ENCODE data around the gene MTUS2.
"Not testable (repeated sequence)": the region's sequence is repeated elsewhere in the genome, so short reads cannot be mapped to it uniquely, and the experiment has no call there.

MTUS2 gene

DNA sequence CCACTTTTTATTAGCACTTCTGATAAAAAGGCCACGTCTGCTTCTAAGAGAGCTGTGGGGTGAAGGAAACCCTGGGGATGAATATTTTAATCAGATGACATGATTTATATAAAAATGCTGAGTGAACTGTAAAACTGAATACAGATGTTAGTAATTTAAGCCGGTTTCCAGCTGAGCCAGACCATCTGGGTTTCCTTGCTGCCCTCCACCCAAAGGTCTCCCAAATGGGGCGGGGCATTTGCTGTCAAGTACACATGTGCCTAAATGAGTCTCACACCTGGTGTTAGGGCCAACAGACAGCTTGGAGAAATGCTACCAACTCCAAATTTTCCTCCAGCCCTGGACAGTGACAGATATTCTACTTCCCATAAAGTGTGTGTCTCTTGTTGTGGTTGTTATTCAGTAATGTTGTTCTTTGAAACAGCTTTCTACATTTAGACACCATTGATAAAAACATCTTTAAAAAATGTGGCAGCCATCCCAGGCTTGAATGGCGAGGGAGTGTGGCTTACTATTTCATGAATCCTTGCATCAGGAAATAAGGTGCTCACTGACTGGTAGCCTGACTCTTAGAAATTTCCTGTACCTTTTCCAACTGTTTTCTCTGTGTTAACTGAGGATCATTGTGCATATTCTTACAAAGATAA, 350.4 kb downstream of the MTUS2 start:
- no peak for DNase-seq

DNA sequence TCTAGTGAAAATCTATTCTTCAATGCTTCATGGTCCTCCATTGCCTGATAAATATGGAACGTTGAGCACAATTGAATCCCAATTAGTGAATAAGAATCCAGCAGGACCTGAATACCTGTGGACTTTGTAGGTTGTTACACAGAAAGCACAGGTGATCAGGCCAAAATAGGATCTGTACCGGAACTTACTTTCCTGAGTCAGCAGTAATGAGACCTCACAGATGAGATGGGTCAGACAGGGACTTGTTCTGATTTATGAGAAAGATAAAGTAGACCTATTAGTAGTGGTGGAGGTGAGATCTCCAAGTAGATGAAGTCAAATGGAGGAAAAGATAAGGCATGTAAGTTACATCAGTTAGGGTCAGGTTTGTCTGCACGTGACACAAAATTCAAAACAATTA, 351.1 kb downstream of the MTUS2 start:
- no peak for DNase-seq

DNA sequence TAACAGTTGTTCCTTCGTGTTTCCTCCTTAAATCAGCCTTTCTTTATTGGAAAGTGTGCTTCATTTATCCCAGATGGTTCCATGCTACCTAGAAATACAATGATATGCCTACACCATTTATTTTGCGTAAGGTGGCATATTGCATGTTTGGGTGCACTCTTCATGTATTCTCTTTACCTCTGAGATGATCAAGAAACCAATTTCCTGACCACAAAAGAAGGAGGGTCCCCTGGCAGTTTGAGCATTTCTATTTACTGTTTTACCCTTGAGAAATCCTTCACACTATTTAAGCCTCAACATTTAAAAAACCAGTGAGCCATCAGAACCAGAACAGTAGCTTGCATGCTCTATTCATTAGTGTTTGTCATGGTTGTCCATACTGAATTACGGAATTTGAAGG, 354.0 kb downstream of the MTUS2 start:
- DNase-seq: no peak

DNA sequence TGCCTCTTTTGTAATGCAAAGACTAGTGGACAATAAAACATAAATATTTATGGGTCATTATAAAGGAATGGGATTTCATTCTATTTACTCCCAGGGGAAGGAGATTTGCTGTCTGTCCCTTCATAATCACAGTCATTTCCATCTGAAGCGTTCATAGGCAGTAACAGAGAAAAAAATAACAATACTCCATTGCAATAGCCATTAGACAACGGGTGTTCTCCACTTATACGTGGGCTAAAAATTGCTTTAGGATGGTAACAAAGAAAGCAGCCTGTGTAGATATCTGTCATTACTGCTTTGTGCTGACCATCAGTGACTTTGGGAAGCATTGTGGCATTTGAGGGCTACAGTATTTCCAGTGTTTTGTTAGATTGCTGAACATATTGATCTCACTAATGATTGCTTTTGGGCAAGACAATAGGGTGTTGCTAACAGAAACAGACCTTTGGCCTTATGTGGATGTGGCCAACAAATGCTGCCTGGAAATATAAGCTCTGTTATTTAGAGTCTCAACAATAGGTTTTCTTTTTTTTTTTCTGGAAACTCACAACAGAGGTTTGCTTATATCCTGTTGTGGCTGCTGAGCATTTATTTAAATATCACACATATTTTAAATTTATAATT, 355.2 kb downstream of the MTUS2 start:
- DNase-seq: no peak

DNA sequence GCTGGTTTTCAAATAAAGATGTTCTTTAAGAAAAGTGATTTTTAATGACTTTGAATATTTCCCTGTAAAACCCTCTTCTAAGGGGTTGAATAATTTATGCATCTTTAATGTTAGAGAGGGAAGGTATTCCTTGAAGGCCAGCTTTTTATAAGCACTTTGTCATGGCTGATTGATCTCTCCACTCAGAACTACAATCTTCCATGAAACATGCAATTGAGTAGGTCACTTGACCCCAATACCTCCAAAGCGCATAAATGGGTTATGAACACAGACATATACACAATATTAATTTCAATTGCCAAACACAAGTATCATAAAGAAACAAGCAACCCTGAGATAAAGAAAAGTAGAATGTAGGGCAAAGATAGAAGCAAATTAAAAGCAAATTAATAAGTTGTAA, 359.9 kb downstream of the MTUS2 start:
- no peak for DNase-seq

DNA sequence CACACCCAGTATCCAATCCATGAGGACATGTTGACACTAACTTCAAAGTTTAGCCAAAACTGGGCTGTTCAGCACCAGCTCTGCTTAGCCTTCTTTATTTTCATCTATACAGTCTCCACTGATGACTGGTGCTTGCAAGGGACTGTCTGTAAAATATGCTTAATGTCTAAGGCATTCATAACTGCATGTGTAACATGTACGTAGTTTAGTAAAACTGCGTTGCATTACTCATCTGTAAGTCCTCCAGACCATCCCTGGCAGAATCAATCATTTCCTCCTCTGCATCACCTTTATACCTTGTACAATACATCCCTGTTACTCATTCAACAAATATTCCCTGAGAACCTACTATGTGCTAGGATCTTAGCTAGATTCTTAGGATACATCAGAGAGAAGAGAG, 362.1 kb downstream of the MTUS2 start:
- DNase-seq: no peak

DNA sequence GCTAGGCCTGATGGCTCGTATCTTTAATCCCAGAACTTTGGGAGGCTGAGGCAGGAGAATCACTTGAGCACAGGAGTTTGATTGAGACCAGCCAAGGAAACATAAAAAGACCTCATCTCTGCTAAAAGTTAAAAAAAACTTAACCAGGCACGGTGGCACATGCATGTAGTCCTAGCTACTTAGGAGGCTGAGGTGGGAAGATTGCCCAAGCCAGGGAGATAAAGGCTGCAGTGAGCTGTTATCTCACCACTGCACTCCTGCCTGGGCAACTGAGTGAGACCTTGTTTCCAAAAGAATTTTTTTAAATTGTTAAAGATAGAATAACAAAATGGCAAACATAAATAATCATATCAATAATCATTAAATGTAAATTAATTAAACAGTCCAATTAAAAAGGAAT, 365.8 kb downstream of the MTUS2 start:
- DNase-seq: no peak

DNA sequence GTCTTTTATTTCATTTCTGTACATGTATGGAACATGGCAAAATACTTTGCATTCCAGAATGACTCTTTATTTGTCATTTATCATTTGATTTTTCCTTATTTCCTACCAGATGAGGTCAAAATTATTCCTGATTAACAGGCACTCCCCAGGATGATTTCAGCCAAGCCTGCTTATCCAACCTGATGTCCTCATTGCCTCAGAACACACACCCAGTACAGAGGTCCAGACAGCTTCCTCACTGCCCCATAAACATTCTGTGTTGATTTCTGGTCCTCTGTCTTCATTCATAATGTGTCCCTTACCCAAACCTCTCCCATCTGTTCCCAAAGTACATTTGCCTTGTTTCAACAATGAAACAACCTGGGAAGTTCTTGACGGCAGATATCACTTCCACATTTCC, 367.4 kb downstream of the MTUS2 start:
- DNase-seq: no peak

DNA sequence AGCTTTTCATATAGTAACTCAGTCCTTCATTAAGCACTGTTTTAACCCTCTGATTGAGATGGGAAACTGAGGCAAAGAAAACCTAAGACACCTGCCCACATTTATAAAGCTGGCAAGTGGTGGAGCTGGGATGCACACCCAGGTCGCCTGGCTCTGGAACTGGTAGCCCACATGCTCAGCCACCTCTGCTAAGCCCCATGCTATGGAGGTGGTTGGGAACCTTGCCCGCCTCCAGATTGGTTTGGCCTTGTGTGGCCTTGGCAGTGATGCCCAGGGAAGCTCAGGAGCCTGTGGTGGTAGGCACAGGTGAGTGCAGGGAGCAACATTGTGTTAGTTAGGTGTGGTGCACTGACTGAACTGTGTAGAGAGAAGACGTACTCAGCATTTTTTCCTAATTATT, 370.2 kb downstream of the MTUS2 start:
- no peak for DNase-seq

DNA sequence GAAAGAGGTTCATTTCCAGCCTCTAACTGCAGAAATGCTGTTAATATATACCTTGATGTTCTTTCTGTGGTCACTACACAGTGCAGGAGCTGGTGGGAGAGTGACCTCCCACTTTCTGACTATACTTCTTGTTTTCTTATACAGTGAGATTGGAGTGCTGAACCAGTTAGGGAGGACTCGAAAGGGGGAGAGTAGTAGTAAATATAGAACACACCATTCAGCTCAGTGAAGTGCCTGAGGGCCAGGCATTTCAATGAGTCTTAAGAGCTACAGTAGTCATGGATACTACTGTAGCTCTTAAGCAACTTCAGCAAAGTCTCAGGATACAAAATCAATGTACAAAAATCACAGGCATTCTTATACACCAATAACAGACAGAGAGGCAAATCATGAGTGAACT, 372.9 kb downstream of the MTUS2 start:
- DNase-seq: no peak

DNA sequence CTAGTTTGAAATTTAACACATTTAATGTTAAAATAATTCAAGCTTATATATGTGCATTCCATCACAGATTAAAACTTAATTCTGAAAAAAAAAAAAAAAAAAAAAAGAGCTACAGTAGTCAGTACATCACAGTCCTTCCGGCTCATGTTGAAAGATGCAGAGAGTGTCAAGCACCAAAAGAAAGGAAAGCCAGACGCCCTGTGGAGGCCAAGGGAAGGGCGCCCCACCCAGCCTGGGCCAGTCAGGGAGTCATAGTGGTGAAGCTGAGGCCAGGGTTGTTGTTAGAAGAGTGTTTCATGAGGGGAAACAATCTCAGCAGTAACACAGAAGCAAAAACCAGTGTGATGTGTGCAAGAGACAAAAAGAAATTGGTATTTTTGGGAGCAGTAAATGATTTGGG, 375.3 kb downstream of the MTUS2 start:
- DNase-seq: no peak

DNA sequence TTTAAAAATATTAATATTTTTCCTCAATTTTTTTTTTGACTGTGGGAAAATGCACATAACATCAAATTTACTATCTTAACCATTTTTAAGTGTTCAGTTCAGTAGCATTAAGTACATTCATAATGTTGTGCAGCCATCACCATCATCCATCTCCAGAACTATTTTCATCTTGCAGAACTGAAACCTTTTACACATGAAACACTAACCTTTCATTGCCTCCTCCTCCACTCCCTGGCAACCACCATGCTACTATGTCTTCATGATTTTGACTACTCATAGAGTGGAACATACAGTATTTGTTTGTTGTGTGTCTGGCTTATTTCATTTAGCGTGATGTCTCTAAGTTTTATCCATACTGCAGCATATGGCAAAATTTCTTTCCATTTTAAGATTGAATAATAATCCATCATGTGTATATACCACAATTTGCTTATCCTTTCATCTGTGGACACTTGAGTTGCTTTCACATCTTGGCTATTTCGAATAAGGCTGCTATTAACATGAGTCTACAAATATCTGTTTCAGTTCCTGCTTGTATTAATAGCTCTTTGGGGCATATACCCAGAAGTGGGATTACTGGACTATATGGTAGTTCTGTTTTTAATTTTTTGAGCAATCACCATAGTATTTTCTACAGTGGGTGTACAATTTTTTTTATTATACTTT, 376.4 kb downstream of the MTUS2 start:
- no peak for DNase-seq

DNA sequence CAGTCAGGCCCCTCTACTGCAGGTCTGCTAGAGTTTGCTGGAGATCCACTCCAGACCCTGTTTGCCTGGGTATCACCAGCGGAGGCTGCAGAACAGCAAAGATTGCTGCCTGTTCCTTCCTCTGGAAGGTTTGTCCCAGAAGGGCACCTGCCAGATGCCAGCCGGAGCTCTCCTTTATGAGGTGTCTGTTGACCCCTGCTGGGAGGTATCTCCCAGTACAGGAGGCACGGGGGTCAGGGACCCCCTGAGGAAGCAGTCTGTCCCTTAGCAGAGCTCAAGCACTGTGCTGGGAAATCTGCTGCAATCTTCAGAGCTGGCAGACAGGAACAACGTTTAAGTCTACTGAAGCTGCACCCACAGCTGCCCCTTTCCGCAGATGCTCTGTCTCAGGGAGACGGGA, 382.6 kb downstream of the MTUS2 start:
- DNase-seq: not testable (repeated sequence)

DNA sequence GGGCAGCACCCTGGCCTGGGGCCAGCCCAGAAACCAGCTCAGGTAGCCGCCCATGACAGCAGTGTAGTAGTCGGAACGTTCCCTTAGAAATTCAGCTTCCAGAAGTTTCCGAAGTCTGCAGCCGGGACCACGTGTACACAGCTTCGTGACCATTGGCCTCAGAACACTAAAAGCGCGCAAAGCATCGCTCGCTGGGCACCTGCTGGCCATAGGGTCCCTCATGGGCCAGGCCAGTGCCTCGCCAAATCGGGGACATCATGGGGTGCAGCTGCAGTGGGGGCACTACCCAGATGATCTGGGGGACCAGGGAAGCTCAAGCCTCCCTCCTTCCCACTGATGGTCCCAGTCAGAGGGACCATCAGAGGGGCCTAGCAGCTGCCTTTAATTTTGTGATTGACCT, 384.5 kb downstream of the MTUS2 start:
- DNase-seq: no peak

DNA sequence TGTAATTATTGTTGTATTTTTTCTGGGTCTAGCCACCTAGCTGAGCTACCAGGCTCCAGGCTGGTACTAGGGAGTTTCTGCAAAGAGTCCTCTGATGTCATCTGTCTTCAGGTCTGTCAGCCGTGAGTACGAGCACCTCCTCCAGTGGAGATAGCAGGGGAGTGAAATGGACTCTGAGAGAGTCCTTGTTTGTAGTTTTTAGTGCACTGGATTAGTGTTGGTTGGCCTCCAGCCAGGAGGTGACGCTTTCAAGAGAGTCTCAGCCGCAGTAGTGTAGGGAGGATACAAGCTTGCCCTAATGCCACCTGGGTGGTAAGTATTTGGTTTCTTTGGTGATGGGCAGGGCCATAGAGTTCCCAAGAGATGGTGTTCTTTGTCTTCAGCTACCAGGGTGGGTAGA, 390.5 kb downstream of the MTUS2 start:
- DNase-seq: no peak

DNA sequence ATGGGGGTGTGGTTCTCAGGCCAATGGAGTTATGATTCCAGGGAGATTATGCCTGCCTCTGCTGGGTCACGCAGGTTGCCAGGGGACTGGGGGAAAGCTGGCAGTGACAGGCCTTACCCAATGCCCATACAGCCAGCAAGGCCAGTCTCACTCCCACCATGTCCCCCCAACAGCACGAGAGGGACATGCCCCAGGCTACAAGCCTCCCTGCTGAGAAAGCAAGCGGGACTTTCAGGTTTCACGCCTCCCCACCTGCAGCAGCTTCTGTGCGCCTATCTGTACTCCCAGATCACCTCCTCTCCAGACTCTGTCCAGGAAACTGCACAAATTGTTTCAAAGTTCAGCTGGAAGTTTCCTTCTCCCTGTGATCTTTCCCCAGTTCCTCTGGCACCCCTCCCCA, 391.0 kb downstream of the MTUS2 start:
- DNase-seq: not testable (repeated sequence)

DNA sequence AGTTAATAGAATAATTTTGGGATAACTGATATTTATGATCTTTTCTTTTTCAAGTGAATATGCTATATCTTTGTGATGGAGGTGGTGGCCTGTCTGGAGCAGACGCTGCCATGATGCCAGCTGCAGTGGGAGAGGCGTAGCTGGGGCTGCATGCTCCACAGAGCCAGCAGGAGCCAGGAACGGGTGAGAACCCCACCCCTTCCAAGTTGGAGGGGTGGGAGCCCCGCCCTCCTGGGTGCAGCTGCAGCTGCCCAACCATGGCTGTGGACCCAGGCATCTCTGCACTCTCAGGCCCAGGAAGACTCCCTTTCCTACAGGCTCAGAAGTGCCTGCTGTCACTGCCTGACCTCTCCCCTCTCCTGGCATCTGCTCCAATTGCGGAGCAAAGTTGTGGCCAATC, 402.3 kb downstream of the MTUS2 start:
- DNase-seq: no peak

DNA sequence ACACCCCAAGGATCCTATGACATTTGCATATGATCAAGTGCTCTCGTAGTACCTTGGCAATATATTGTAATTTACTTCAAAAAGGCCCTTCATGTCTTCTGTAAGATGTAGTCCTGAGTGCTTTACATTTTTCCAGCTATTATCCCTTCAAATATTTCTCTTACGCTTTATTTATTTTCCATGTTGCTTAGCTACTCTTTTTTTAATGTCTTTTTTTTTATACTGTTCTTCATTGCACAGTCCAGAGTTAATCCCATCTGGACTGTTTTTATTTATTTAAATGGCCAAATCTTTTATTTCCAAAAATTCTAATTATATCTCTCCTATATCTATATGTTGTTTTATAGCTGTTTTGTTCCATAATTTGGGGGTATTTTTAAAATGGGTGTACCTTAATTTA, 404.1 kb downstream of the MTUS2 start:
- no peak for DNase-seq

DNA sequence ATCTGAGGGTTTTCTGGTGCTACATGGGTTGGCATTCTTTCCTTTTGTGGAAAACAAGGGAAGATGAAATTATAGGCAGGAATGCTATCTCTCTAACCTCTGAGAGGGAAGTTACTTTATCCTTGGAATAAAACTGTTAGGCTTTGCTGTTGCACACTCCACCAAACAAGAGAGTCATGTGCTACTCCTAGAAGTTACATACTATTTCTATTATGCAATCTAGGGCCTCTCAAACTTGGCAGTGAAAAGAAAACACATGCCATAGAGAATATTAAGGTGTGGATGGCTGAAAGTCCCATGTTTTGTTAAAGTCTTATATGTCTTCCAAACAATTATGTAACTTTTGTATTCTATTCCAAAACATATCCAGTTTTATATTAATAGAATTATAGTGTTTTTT, 407.4 kb downstream of the MTUS2 start:
- DNase-seq: no peak

DNA sequence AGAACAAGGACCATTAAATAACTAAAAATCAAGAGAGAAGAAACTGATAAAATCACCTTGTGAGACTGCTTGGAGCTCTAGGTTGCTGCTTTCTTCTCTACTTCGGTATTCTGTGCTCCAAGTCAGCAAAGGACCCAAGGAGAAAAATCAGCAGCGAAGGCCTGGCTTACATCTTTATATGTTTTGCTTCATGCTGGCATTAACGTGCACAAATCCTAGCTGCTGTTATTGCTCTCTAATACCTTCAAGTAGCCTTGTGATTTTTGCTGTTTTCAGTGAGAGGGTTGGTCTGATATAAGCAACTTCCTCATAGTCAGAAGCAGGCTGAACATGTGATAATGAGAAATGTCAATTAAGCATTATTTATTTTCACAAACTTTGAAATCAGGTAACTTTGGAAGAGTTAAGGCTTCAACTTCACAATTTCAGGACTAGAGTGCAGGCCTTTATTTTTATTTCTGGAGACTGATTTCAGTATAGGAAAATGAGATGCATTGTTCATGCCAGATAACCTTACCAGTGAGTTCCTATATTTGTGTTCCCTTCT, 410.2 kb downstream of the MTUS2 start:
- no peak for DNase-seq

DNA sequence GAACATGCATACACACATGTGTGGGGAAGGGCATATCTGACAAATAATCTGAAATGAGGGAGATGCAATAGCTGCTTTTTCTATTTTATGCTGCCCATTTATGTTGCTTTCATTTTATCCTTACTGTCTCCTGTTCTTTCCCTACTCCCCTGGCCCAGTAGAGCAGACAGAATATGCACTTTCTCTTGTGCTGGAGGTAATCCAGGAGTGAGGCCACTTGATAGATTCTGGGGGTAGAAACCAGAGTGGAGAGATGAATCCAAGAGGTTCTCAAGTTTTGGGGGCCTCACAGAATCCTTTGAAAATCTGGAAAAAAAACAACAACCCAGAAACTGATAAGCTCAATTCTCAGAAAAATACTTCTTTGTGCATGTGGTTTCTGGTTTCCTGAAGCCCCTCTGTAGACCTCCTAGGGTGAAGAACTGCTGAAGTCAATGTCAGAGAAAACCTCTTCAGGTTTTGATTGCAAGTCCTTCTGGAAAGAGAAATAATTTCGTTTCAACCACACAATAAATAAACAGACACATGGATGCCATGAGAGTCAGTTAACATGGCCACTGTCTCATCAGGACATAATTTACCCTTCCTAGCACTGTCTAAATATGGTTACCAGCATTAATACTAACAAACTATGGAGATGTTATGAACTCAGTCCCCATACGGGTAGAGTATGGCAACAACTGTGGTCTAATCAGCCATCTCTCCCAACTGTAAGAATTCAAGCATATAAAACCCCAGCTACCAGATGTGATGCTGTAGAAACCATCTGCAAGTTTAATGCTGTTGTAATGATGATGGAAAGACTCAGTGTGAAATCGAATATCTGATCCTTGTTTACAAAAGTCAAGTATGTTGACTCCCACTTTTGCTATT, 419.8 kb downstream of the MTUS2 start:
- DNase-seq: no peak

DNA sequence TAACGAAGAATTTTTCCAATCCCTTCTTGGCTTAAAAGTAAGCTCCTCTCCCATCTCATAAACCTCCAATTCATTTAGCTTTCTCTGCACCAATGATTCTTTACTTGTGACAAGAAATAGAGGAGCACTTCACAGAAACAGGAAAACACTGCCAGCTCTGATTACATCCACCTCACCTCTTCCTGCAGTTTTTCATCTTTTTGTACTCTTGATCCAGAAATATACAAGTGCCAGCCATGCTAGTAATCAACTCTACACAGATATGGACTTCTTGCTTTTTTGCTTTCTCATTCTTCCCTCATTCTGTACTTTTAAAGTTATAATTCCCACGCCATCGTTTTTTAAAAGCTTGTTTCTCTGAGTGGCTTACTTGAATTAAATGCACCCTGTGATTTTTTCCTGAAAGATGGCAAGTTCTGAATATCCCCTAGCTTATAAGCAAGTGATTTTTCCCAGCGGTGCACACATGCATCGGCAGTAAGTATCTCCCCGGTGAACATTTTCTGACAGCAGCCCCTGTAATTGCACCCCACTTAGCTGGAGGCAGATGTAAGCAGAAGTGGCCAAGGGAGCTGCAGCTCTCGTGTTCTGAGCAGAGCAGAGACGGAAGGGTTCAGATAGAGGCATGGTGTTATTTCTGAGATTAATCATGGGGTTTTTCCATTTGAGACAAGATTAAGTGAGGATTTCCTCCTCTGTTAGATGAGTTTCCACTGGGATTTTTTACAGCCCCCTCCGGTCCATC, 434.7 kb downstream of the MTUS2 start:
- DNase-seq: no peak

DNA sequence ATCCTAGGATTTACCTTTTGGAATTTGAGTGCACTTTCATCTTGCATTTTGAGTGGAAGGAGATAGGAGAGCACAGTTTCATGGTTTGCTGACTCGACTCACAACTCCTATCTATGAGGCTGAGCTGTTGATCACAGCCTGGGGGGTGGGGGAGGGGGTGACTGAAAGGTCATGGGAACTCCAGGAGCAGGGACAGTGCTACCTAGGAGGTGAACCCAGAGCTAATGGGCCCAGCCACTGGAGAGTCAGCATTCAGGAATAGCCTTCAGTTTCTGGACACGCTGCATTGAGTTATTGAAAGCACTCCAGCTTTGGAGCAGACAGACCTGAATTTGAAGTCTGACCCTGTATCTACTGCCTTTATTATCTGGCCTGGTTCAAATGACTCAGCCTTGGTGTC, 435.4 kb downstream of the MTUS2 start:
- no peak for DNase-seq
